A549 (cell line): Measurements from ENCODE around the gene KRTAP10-7.

Experiments
- CBX2 ChIP-seq: fragments of 200-600 bp; sonication (generic); IDR thresholded peaks from 2 replicates; pipeline ENCODE4 v1.6.1; 2016; ENCODE audit warnings: low read depth, mild to moderate bottlenecking, borderline replicate concordance
- CTCF ChIP-seq: fragments of >200 bp; sonication (Bioruptor Twin); formaldehyde crosslinking; IDR thresholded peaks from 3 replicates; pipeline ENCODE4 v1.5.1; 2016
- EP300 ChIP-seq, 2 experiments: fragments of >200 bp; sonication (Bioruptor Twin); formaldehyde crosslinking; IDR thresholded peaks; 2 replicates in 1 of 2; 3 replicates in 1 of 2; pipeline ENCODE4 v1.6.1; 2016 to 2017
- ESRRA ChIP-seq: fragments of 150-350 bp; IDR thresholded peaks from 2 replicates; pipeline ENCODE4 v1.6.1; 2014; ENCODE audit warnings: mild to moderate bottlenecking, low read length, borderline replicate concordance
- FOSB ChIP-seq: fragments of 250-450 bp; sonication (Bioruptor Pico); IDR thresholded peaks from 2 replicates; pipeline ENCODE4 v1.5.0; 2020; ENCODE audit warnings: mild to moderate bottlenecking, moderate library complexity
- GATA3 ChIP-seq: IDR thresholded peaks from 2 replicates; pipeline ENCODE4 v1.6.1; 2012; ENCODE audit warnings: borderline replicate concordance
- MAZ ChIP-seq: fragments of 150-350 bp; IDR thresholded peaks from 2 replicates; pipeline ENCODE4 v1.6.1; 2014; ENCODE audit warnings: antibody characterized with exemption, low read depth, low read length, borderline replicate concordance
- REST ChIP-seq: fragments of 200-600 bp; sonication (generic); IDR thresholded peaks from 2 replicates; pipeline ENCODE4 v1.6.1; 2016; ENCODE audit warnings: antibody characterized with exemption, mild to moderate bottlenecking, moderate library complexity
- SREBF2 ChIP-seq: fragments of 450-650 bp; IDR thresholded peaks from 2 replicates; pipeline ENCODE4 v1.6.1; 2014; ENCODE audit warnings: mild to moderate bottlenecking, moderate library complexity
- USF2 ChIP-seq: fragments of 450-650 bp; IDR thresholded peaks from 2 replicates; pipeline ENCODE4 v1.6.1; 2014; ENCODE audit warnings: antibody characterized with exemption

- TF ChIP-seq CTCF: no peak
- TF ChIP-seq SREBF2: no peak
- TF ChIP-seq EP300 (IDR thresholded peaks at IDR 0.05): no peak
- TF ChIP-seq USF2: no peak
- no peak for TF ChIP-seq CBX2
- TF ChIP-seq REST: no peak
- no peak for TF ChIP-seq FOSB (CRISPR knock-in tag)
- TF ChIP-seq MAZ: no peak
- TF ChIP-seq ESRRA: no peak
- TF ChIP-seq GATA3: no peak
These were observed 5.9 kb upstream of the KRTAP10-7 start for GRCh38 chr21:44594406-44594916.
